OCI-LY1 (cell line): ENCODE measurements around the gene AZU1.

Source experiments
- CTCF ChIP-seq: fragments of 200-600 bp; sonication (generic), shearing (Covaris generic); IDR thresholded peaks from 2 replicates; pipeline ENCODE4 v1.5.1; 2017; ENCODE audit warnings: mild to moderate bottlenecking, antibody characterized with exemption, low read length, moderate library complexity, mixed read lengths
- EZH2 ChIP-seq: fragments of 200-600 bp; sonication (generic), shearing (Covaris generic); IDR thresholded peaks from 2 replicates; pipeline ENCODE4 v1.8.0; 2017; ENCODE audit warnings: borderline replicate concordance, mixed run types, mild to moderate bottlenecking, antibody characterized with exemption, low read length, moderate library complexity, mixed read lengths

GRCh38 chr19:824885-825284 is 2.8 kb upstream of the AZU1 start:
- TF ChIP-seq CTCF: no peak
- TF ChIP-seq EZH2: no peak
